Ascending aorta (tissue), 2 donors: Measurements from ENCODE around the gene PSMA4. TPM values are rescaled to one million over a fixed set of nuclear protein-coding genes. Genes with fewer than 3 reads are reported as not detected.

Experiments
- DNase-seq, 2 donors: peaks; one replicate each; pipeline ENCODE4 v3.0.0-alpha.2; 2019; ENCODE audit warnings: low spot score in 2 of 2
- H3K27ac ChIP-seq, 2 donors: fragments of 200-600 bp; sonication (generic); one replicate each; pipeline ENCODE4 v1.5.1; 2016 to 2017; ENCODE audit warnings: mild to moderate bottlenecking in 1 of 2
- H3K27me3 ChIP-seq: fragments of 200-600 bp; sonication (generic); one replicate; pipeline ENCODE4 v1.5.1; 2017
- H3K36me3 ChIP-seq, 2 donors: fragments of 200-600 bp; sonication (generic); one replicate each; pipeline ENCODE4 v1.5.1; 2016
- H3K4me1 ChIP-seq, 2 donors: fragments of 200-600 bp; sonication (generic); one replicate each; pipeline ENCODE4 v1.5.1; 2016 to 2017; ENCODE audit warnings: mild to moderate bottlenecking in 1 of 2
- H3K4me3 ChIP-seq, 2 donors: fragments of 200-600 bp; sonication (generic); one replicate each; pipeline ENCODE4 v1.5.1; 2016 to 2017; ENCODE audit warnings: mild to moderate bottlenecking in 1 of 2
- H3K9me3 ChIP-seq, 2 donors: fragments of 200-600 bp; sonication (generic); one replicate each; pipeline ENCODE4 v1.5.1; 2016
- CTCF ChIP-seq, 3 experiments: fragments of 200-600 bp in 2 of 3; fragments of 450-650 bp in 1 of 3; sonication (generic) in 2 of 3; IDR thresholded peaks; one replicate each; pipeline ENCODE4 v1.5.1; 2016 to 2019; ENCODE audit warnings: antibody characterized with exemption in 3 of 3, mild to moderate bottlenecking in 1 of 3, moderate library complexity in 1 of 3
- intact Hi-C: fragments of 100-400 bp; cut with DNase I; formaldehyde crosslinking; loops from one replicate; pipeline ENCODE4 v1.15.1; 2023
- total RNA-seq: library from RNA; depleted of rRNA; stranded (reverse); fragments of >200 nt; gene quantifications from one replicate; pipeline ENCODE4 v1.1.0, GENCODE V29; 2016

Gene PSMA4
- total RNA-seq, 1 donor from 2014 or later: 94.7 TPM

- no peaks in the 10 kb centered on the region for H3K27me3 ChIP-seq
- peak; percentile 56 to 93 for DNase-seq
- no peak within 1 kb of the TSS for H3K27ac ChIP-seq
- intact Hi-C loops: loop anchor here (1.0 kb wide), 1 partner anchor 25 kb away; the partner anchor contains the start of gene PSMA4
- H3K36me3 ChIP-seq: no peaks in the 10 kb centered on the region
- H3K4me3 ChIP-seq: peak within 1 kb of the TSS; percentile 61 to 67
- TF ChIP-seq CTCF (IDR thresholded peaks at IDR 0.05): no peak
- no peaks in the 10 kb centered on the region for H3K9me3 ChIP-seq
- peaks cover 6 to 7% of the 10 kb centered on the region in 2 donors for H3K4me1 ChIP-seq
Measured at GRCh38 chr15:78565097-78565950, 25.1 kb downstream of the PSMA4 start, which contains the start of gene CHRNA5. CHRNA5 (plus strand) TSS chr15:78565520; CDS start chr15:78565720, 200 bp downstream.

GRCh38 chr15:78565951-78566774, 25.9 kb downstream of the PSMA4 start:
- Histone ChIP-seq H3K4me3 (peak overlapping the region; percentile 61 to 67), H3K27ac (no peak overlapping the region), H3K4me1 (peaks cover 6 to 7% of the 10 kb centered on the region in 2 donors), H3K36me3 (no peaks in the 10 kb centered on the region), H3K9me3 (no peaks in the 10 kb centered on the region), H3K27me3 (no peaks in the 10 kb centered on the region)
- DNase-seq: no peak
- intact Hi-C loops: loop anchor here (1.0 kb wide), 1 partner anchor 26 kb away; the partner anchor contains the start of gene PSMA4
- no peak for TF ChIP-seq CTCF (IDR thresholded peaks at IDR 0.05)

- no peak for DNase-seq
- intact Hi-C loops: no loop called here
- no peaks in the 10 kb centered on the region for H3K36me3 ChIP-seq
Measured at GRCh38 chr15:78567531-78567930, 27.3 kb downstream of the PSMA4 start.

GRCh38 chr15:78570710-78571109, 30.5 kb downstream of the PSMA4 start:
- Histone ChIP-seq H3K9me3 (no peaks in the 10 kb centered on the region), H3K36me3 (no peaks in the 10 kb centered on the region), H3K4me1 (peaks cover 6 to 7% of the 10 kb centered on the region in 2 donors), H3K27me3 (no peaks in the 10 kb centered on the region), H3K4me3 (no peak overlapping the region), H3K27ac (no peak overlapping the region)
- TF ChIP-seq CTCF (IDR thresholded peaks at IDR 0.05): no peak
- intact Hi-C loops: no loop called here
- no peak for DNase-seq

More at GRCh38 chr15:78567531-78567930, 27.3 kb downstream of the PSMA4 start:
- Histone ChIP-seq H3K9me3 (no peaks in the 10 kb centered on the region), H3K4me3 (no peak overlapping the region), H3K4me1 (peaks cover 6 to 7% of the 10 kb centered on the region in 2 donors), H3K27me3 (no peaks in the 10 kb centered on the region), H3K27ac (no peak overlapping the region)
- TF ChIP-seq CTCF (IDR thresholded peaks at IDR 0.05): no peak

GRCh38 chr15:78571382-78571781, 31.1 kb downstream of the PSMA4 start:
- TF ChIP-seq CTCF (IDR thresholded peaks at IDR 0.05): no peak
- peaks cover under 1 to 1% of the 10 kb centered on the region in 2 donors for H3K4me1 ChIP-seq
- intact Hi-C loops: no loop called here
- no peaks in the 10 kb centered on the region for H3K36me3 ChIP-seq
- no peak overlapping the region for H3K27ac ChIP-seq
- no peak for DNase-seq
- no peaks in the 10 kb centered on the region for H3K9me3 ChIP-seq
- H3K4me3 ChIP-seq: no peak overlapping the region
- no peaks in the 10 kb centered on the region for H3K27me3 ChIP-seq
